GM12872 (cell line): ENCODE results near the gene ADARB2.

ENCODE experiments used
- CTCF ChIP-seq: IDR thresholded peaks from 3 replicates; pipeline ENCODE4 v1.5.1; 2011; ENCODE audit warnings: low read depth, mild to moderate bottlenecking, low read length, moderate library complexity; ENCODE audit not compliant: insufficient read depth

Gene ADARB2

GRCh38 chr10:1545524-1545923, 191.8 kb downstream of the ADARB2 start:
- no peak for TF ChIP-seq CTCF

- TF ChIP-seq CTCF = no peak
Observed at GRCh38 chr10:1544929-1545328, 192.4 kb downstream of the ADARB2 start.

GRCh38 chr10:1544209-1544673, 193.1 kb downstream of the ADARB2 start:
- TF ChIP-seq CTCF = no peak

GRCh38 chr10:1543596-1543995, 193.7 kb downstream of the ADARB2 start:
- TF ChIP-seq CTCF = no peak

GRCh38 chr10:1542941-1543340, 194.4 kb downstream of the ADARB2 start:
- no peak for TF ChIP-seq CTCF

GRCh38 chr10:1540144-1540543, 197.2 kb downstream of the ADARB2 start:
- TF ChIP-seq CTCF = no peak

GRCh38 chr10:1539216-1539615, 198.1 kb downstream of the ADARB2 start:
- TF ChIP-seq CTCF = no peak
